ENCODE results near the gene RGL4. TPM values are rescaled to one million over a fixed set of nuclear protein-coding genes. Genes with fewer than 3 reads are reported as not detected.
"Not testable (repeated sequence)": the region's sequence is repeated elsewhere in the genome, so short reads cannot be mapped to it uniquely, and the experiment has no call there.

The RGL4 gene
- 10 to 100 TPM; 26.9 to 28.8 TPM for total RNA-seq

GRCh38 chr22:23690713-23691112 is at the start of gene RGL4:
TSS of gene RGL4 (plus strand) at chr22:23691013. CDS start at chr22:23692031, 1,018 bp downstream.
- no peak within 1 kb of the TSS for H3K4me3 Mint-ChIP-seq
- POLR2A ChIA-PET = interaction anchor here (0.9 kb wide), 1 partner anchor 26 kb away, joined by 3 read pairs; no protein-coding TSS in a partner anchor
- no peak for DNase-seq
- CTCF ChIA-PET = no interaction called here
- peaks cover 10% of the 10 kb centered on the region for H3K4me1 Mint-ChIP-seq
- H3K36me3 Mint-ChIP-seq (ENCODE audit: low read depth) = peaks cover 31% of the 10 kb centered on the region
- no peaks in the 10 kb centered on the region for H3K9me3 Mint-ChIP-seq
- H3K27ac Mint-ChIP-seq = no peak within 1 kb of the TSS
- no peaks in the 10 kb centered on the region for H3K27me3 Mint-ChIP-seq

- H3K27ac Mint-ChIP-seq; POLR2A ChIA-PET; CTCF ChIA-PET; H3K36me3 Mint-ChIP-seq (ENCODE audit: low read depth); DNase-seq; H3K4me3 Mint-ChIP-seq; H3K4me1 Mint-ChIP-seq; H3K9me3 Mint-ChIP-seq; H3K27me3 Mint-ChIP-seq: not testable (repeated sequence)
These were observed 44.3 kb upstream of the RGL4 start for GRCh38 chr22:23646526-23646925.

GRCh38 chr22:23649071-23649501 is 41.7 kb upstream of the RGL4 start:
- H3K4me3 Mint-ChIP-seq = no peak overlapping the region
- DNase-seq = no peak
- no peaks in the 10 kb centered on the region for H3K27me3 Mint-ChIP-seq
- no peaks in the 10 kb centered on the region for H3K4me1 Mint-ChIP-seq
- H3K36me3 Mint-ChIP-seq (ENCODE audit: low read depth) = peaks cover 7% of the 10 kb centered on the region
- ChIA-PET CTCF (no interaction called here), POLR2A (no interaction called here)
- H3K9me3 Mint-ChIP-seq = no peaks in the 10 kb centered on the region
- H3K27ac Mint-ChIP-seq = no peak overlapping the region

- Mint-ChIP-seq H3K27me3 (no peaks in the 10 kb centered on the region), H3K9me3 (no peaks in the 10 kb centered on the region), H3K4me1 (no peaks in the 10 kb centered on the region), H3K27ac (no peak overlapping the region), H3K36me3 (ENCODE audit: low read depth) (peaks cover 4% of the 10 kb centered on the region), H3K4me3 (no peak overlapping the region)
- DNase-seq = no peak
- CTCF ChIA-PET = no interaction called here
- POLR2A ChIA-PET = interaction anchor here (1.5 kb wide), 1 partner anchor 45 kb away, joined by 3 read pairs; no protein-coding TSS in a partner anchor
These were observed 39.1 kb upstream of the RGL4 start for GRCh38 chr22:23651676-23652075.

GRCh38 chr22:23652286-23652685 is 38.5 kb upstream of the RGL4 start:
- no peak for DNase-seq
- no peak overlapping the region for H3K27ac Mint-ChIP-seq
- ChIA-PET POLR2A (interaction anchor here (1.5 kb wide), 1 partner anchor 44 kb away, joined by 3 read pairs; no protein-coding TSS in a partner anchor), CTCF (no interaction called here)
- H3K36me3 Mint-ChIP-seq (ENCODE audit: low read depth) = peaks cover 4% of the 10 kb centered on the region
- no peak overlapping the region for H3K4me3 Mint-ChIP-seq
- H3K4me1 Mint-ChIP-seq = no peaks in the 10 kb centered on the region
- no peaks in the 10 kb centered on the region for H3K9me3 Mint-ChIP-seq
- no peaks in the 10 kb centered on the region for H3K27me3 Mint-ChIP-seq

GRCh38 chr22:23652711-23653110 is 38.1 kb upstream of the RGL4 start:
- no peaks in the 10 kb centered on the region for H3K9me3 Mint-ChIP-seq
- ChIA-PET CTCF (no interaction called here), POLR2A (no interaction called here)
- H3K4me3 Mint-ChIP-seq = no peak overlapping the region
- no peaks in the 10 kb centered on the region for H3K27me3 Mint-ChIP-seq
- no peaks in the 10 kb centered on the region for H3K4me1 Mint-ChIP-seq
- DNase-seq = no peak
- H3K36me3 Mint-ChIP-seq (ENCODE audit: low read depth) = peaks cover 4% of the 10 kb centered on the region
- H3K27ac Mint-ChIP-seq = no peak overlapping the region

GRCh38 chr22:23655891-23656475 is 34.8 kb upstream of the RGL4 start:
- H3K36me3 Mint-ChIP-seq (ENCODE audit: low read depth) = peaks cover 11% of the 10 kb centered on the region
- H3K4me1 Mint-ChIP-seq = no peaks in the 10 kb centered on the region
- H3K27ac Mint-ChIP-seq = no peak overlapping the region
- H3K4me3 Mint-ChIP-seq = no peak overlapping the region
- no peak for DNase-seq
- H3K27me3 Mint-ChIP-seq = no peaks in the 10 kb centered on the region
- CTCF ChIA-PET = no interaction called here
- H3K9me3 Mint-ChIP-seq = no peaks in the 10 kb centered on the region
- POLR2A ChIA-PET = no interaction called here

- CTCF ChIA-PET = no interaction called here
- peaks cover 2% of the 10 kb centered on the region for H3K4me1 Mint-ChIP-seq
- POLR2A ChIA-PET = no interaction called here
- H3K9me3 Mint-ChIP-seq = peaks cover 2% of the 10 kb centered on the region
- no peaks in the 10 kb centered on the region for H3K27me3 Mint-ChIP-seq
- no peak overlapping the region for H3K4me3 Mint-ChIP-seq
- no peak for DNase-seq
- no peak overlapping the region for H3K27ac Mint-ChIP-seq
- peaks cover 18% of the 10 kb centered on the region for H3K36me3 Mint-ChIP-seq (ENCODE audit: low read depth)
These were observed 33.1 kb upstream of the RGL4 start for GRCh38 chr22:23657727-23658126.

- CTCF ChIA-PET, H3K4me1 Mint-ChIP-seq, POLR2A ChIA-PET, H3K9me3 Mint-ChIP-seq, H3K4me3 Mint-ChIP-seq, H3K27ac Mint-ChIP-seq, DNase-seq, H3K27me3 Mint-ChIP-seq: not testable (repeated sequence)
- peaks cover 38% of the 10 kb centered on the region for H3K36me3 Mint-ChIP-seq (ENCODE audit: low read depth)
These were observed 30.4 kb upstream of the RGL4 start for GRCh38 chr22:23660381-23660780.

GRCh38 chr22:23670378-23671295 is 20.2 kb upstream of the RGL4 start:
- POLR2A ChIA-PET = no interaction called here
- DNase-seq = no peak
- CTCF ChIA-PET = no interaction called here
- H3K9me3 Mint-ChIP-seq = no peaks in the 10 kb centered on the region
- H3K4me3 Mint-ChIP-seq = no peak overlapping the region
- H3K27me3 Mint-ChIP-seq = no peaks in the 10 kb centered on the region
- H3K27ac Mint-ChIP-seq = no peak overlapping the region
- H3K4me1 Mint-ChIP-seq = peaks cover 24% of the 10 kb centered on the region
- H3K36me3 Mint-ChIP-seq (ENCODE audit: low read depth) = peaks cover 7% of the 10 kb centered on the region

- H3K27ac Mint-ChIP-seq; CTCF ChIA-PET; POLR2A ChIA-PET; H3K27me3 Mint-ChIP-seq; H3K4me3 Mint-ChIP-seq; H3K9me3 Mint-ChIP-seq; DNase-seq; H3K36me3 Mint-ChIP-seq (ENCODE audit: low read depth): not testable (repeated sequence)
- peaks cover 32% of the 10 kb centered on the region for H3K4me1 Mint-ChIP-seq
These were observed 19.4 kb upstream of the RGL4 start for GRCh38 chr22:23671387-23671786.

- H3K36me3 Mint-ChIP-seq (ENCODE audit: low read depth); H3K27ac Mint-ChIP-seq; H3K27me3 Mint-ChIP-seq; CTCF ChIA-PET; H3K9me3 Mint-ChIP-seq; DNase-seq; POLR2A ChIA-PET; H3K4me3 Mint-ChIP-seq: not testable (repeated sequence)
- peaks cover 35% of the 10 kb centered on the region for H3K4me1 Mint-ChIP-seq
These were observed 18.3 kb upstream of the RGL4 start for GRCh38 chr22:23672307-23673049.

GRCh38 chr22:23673050-23673620 is 17.7 kb upstream of the RGL4 start:
- CTCF ChIA-PET = no interaction called here
- Mint-ChIP-seq H3K36me3 (ENCODE audit: low read depth) (peaks cover 2% of the 10 kb centered on the region), H3K27me3 (no peaks in the 10 kb centered on the region), H3K4me3 (no peak overlapping the region), H3K27ac (no peak overlapping the region), H3K9me3 (no peaks in the 10 kb centered on the region), H3K4me1 (peaks cover 35% of the 10 kb centered on the region)
- POLR2A ChIA-PET = no interaction called here
- DNase-seq = no peak

All from activated CD4-positive, alpha-beta memory T cell treated with anti-CD3 and anti-CD28 coated beads, Interleukin-2, amount 10 ng/mL, durations not matched to agents 7 days and 5 days (primary cell).